ENCODE data around the gene LBHD1. TPM values are rescaled to one million over a fixed set of nuclear protein-coding genes. Genes with fewer than 3 reads are reported as not detected.

LBHD1 gene
- total RNA-seq, 2 experiments from 2014 or later, result 12.0 to 12.9 TPM

- TF ChIP-seq CTCF (IDR thresholded peaks at IDR 0.05), result no peak
- H3K27ac Mint-ChIP-seq, result no peak overlapping the region
- ATAC-seq, result no peak
- no peak overlapping the region for H3K4me3 Mint-ChIP-seq
- DNase-seq, result no peak
- H3K9me3 Mint-ChIP-seq, result no peaks in the 10 kb centered on the region
- POLR2A ChIA-PET, result interaction anchor here (1.2 kb wide), 1 partner anchor 15 kb away, joined by 3 read pairs; no protein-coding TSS in a partner anchor
- peaks cover 37% of the 10 kb centered on the region for H3K4me1 Mint-ChIP-seq (ENCODE audit: low read depth)
- intact Hi-C loops (cut with micrococcal nuclease), result no loop called here
- H3K36me3 Mint-ChIP-seq (ENCODE audit: low read depth), result peaks cover 36% of the 10 kb centered on the region
- H3K27me3 Mint-ChIP-seq, result no peaks in the 10 kb centered on the region
- CTCF ChIA-PET, result interaction anchor here (1.1 kb wide), 1 partner anchor 24 kb away, joined by 3 read pairs; the partner anchor contains the start of gene TUT1
Observed at GRCh38 chr11:62615521-62615920, 56.5 kb downstream of the LBHD1 start.

- H3K9me3 Mint-ChIP-seq, result no peaks in the 10 kb centered on the region
- H3K36me3 Mint-ChIP-seq (ENCODE audit: low read depth), result peaks cover 42% of the 10 kb centered on the region
- TF ChIP-seq CTCF (IDR thresholded peaks at IDR 0.05), result no peak
- no peak overlapping the region for H3K4me3 Mint-ChIP-seq
- no peaks in the 10 kb centered on the region for H3K27me3 Mint-ChIP-seq
- H3K27ac Mint-ChIP-seq, result peak overlapping the region; percentile 71
- ChIA-PET CTCF (interaction anchor here (1.4 to 3.7 kb wide), 3 partner anchors 13 to 94 kb away, joined by 3 to 24 read pairs (median 20); partner anchors contain the start of genes BSCL2, GNG3, MTA2 and TUT1), POLR2A (interaction anchor here (1.4 to 6.9 kb wide), 4 partner anchors 8 to 57 kb away, joined by 9 to 87 read pairs (median 48); partner anchors contain the start of genes B3GAT3, LBHD1, MTA2 and TUT1)
- intact Hi-C loops (cut with micrococcal nuclease), result loop anchor here (5.0 kb wide), 1 partner anchor 33 kb away; the partner anchor contains the start of gene GANAB
- DNase-seq, result peak; percentile 68
- ATAC-seq, result peak; percentile 18
- peaks cover 39% of the 10 kb centered on the region for H3K4me1 Mint-ChIP-seq (ENCODE audit: low read depth)
Observed at GRCh38 chr11:62614275-62614674, 57.8 kb downstream of the LBHD1 start.

- Mint-ChIP-seq H3K9me3 (no peaks in the 10 kb centered on the region), H3K36me3 (ENCODE audit: low read depth) (peaks cover 47% of the 10 kb centered on the region), H3K4me1 (ENCODE audit: low read depth) (peaks cover 46% of the 10 kb centered on the region), H3K27ac (peak overlapping the region; percentile 72), H3K27me3 (no peaks in the 10 kb centered on the region), H3K4me3 (no peak overlapping the region)
- CTCF ChIA-PET, result interaction anchor here (1.1 to 3.8 kb wide), 5 partner anchors 9 to 94 kb away, joined by 3 to 26 read pairs (median 20); partner anchors contain the start of genes B3GAT3, BSCL2, GNG3 and MTA2
- ATAC-seq, result no peak
- intact Hi-C loops (cut with micrococcal nuclease), result loop anchor here (5.0 kb wide), 1 partner anchor 34 kb away; the partner anchor contains the start of gene GANAB
- no peak for TF ChIP-seq CTCF (IDR thresholded peaks at IDR 0.05)
- POLR2A ChIA-PET, result interaction anchor here (1.0 to 6.9 kb wide), 8 partner anchors 9 to 242 kb away, joined by 3 to 87 read pairs (median 20); partner anchors contain the start of genes B3GAT3, C11orf98, CSKMT and INTS5
- DNase-seq, result peak; percentile 35
Observed at GRCh38 chr11:62613291-62613778, 58.7 kb downstream of the LBHD1 start.

Other genes starting within 250 kb of the LBHD1 start
- gene AHNAK, start 125.5 kb downstream of the LBHD1 start, total RNA-seq, result 10 to 100 TPM; 41.1 to 43.0 TPM
- 1,000 to 10,000 TPM; 1,925 to 1,979 TPM for gene EEF1G, start 98.4 kb downstream of the LBHD1 start, total RNA-seq
- gene TUT1, start 80.7 kb downstream of the LBHD1 start, total RNA-seq, result 10 to 100 TPM; 34.4 to 38.0 TPM
- gene MTA2, start 70.4 kb downstream of the LBHD1 start, total RNA-seq, result 100 to 1,000 TPM; 159 to 164 TPM
- 100 to 1,000 TPM; 115 to 120 TPM for gene EML3, start 59.5 kb downstream of the LBHD1 start, total RNA-seq
- gene ROM1, start 59.0 kb downstream of the LBHD1 start, total RNA-seq, result 1 to 10 TPM in 1 of 2 experiments, under 1 TPM in 1; 0.79 to 1.1 TPM
- 10 to 100 TPM; 59.1 to 61.4 TPM for gene B3GAT3, start 50.3 kb downstream of the LBHD1 start, total RNA-seq
- 100 to 1,000 TPM; 205 to 217 TPM for gene GANAB, start 25.7 kb downstream of the LBHD1 start, total RNA-seq
- 10 to 100 TPM; 30.3 to 31.5 TPM for gene INTS5, start 19.0 kb downstream of the LBHD1 start, total RNA-seq
- gene C11orf98, start 7.1 kb downstream of the LBHD1 start, total RNA-seq, result 100 to 1,000 TPM; 108 TPM
- 10 to 100 TPM; 37.1 to 43.6 TPM for gene CSKMT, start 7.0 kb downstream of the LBHD1 start, total RNA-seq
- 1 to 10 TPM; 4.7 TPM for gene UQCC3, start 594 bp downstream of the LBHD1 start, total RNA-seq
- gene UBXN1, start 6.8 kb upstream of the LBHD1 start, total RNA-seq, result 100 to 1,000 TPM; 104 to 120 TPM
- not detected for gene LRRN4CL, start 17.3 kb upstream of the LBHD1 start, total RNA-seq
- 10 to 100 TPM; 22.1 to 24.1 TPM for gene BSCL2, start 35.2 kb upstream of the LBHD1 start, total RNA-seq
- not detected for gene GNG3, start 35.4 kb upstream of the LBHD1 start, total RNA-seq
- 10 to 100 TPM; 54.9 to 58.6 TPM for gene HNRNPUL2, start 55.2 kb upstream of the LBHD1 start, total RNA-seq
- 10 to 100 TPM; 33.7 to 37.9 TPM for gene TTC9C, start 56.2 kb upstream of the LBHD1 start, total RNA-seq
- 10 to 100 TPM in 1 of 2 experiments, 1 to 10 TPM in 1; 9.8 to 11.8 TPM for gene ZBTB3, start 81.9 kb upstream of the LBHD1 start, total RNA-seq
- 100 to 1,000 TPM; 109 to 111 TPM for gene POLR2G, start 89.3 kb upstream of the LBHD1 start, total RNA-seq
- 10 to 100 TPM; 13.7 to 16.7 TPM for gene TAF6L, start 99.1 kb upstream of the LBHD1 start, total RNA-seq
- 10 to 100 TPM; 18.6 to 19.5 TPM for gene TMEM179B, start 115.1 kb upstream of the LBHD1 start, total RNA-seq
- 10 to 100 TPM; 12.3 to 12.7 TPM for gene TMEM223, start 119.7 kb upstream of the LBHD1 start, total RNA-seq
- gene NXF1, start 133.2 kb upstream of the LBHD1 start, total RNA-seq, result 10 to 100 TPM; 80.9 to 90.0 TPM
- 10 to 100 TPM; 22.0 to 22.8 TPM for gene STX5, start 159.8 kb upstream of the LBHD1 start, total RNA-seq
- not detected for gene TEX54, start 160.6 kb upstream of the LBHD1 start, total RNA-seq
- 10 to 100 TPM; 96.5 to 99.3 TPM for gene WDR74, start 167.3 kb upstream of the LBHD1 start, total RNA-seq
- gene SLC3A2, start 208.6 kb upstream of the LBHD1 start, total RNA-seq, result 100 to 1,000 TPM; 299 to 315 TPM
- not detected for gene CHRM1, start 249.1 kb upstream of the LBHD1 start, total RNA-seq

Measured in activated CD8-positive, alpha-beta T cell treated with anti-CD3 and anti-CD28 coated beads for 36 hours (primary cell).